H1 (cell line): ENCODE data around the gene ITGA6. TPM values are rescaled to one million over a fixed set of nuclear protein-coding genes. Genes with fewer than 3 reads are reported as not detected.

Experiments
- CTCF ChIA-PET: fragments of 300-600 bp; sonication (Branson Sonifier 250); formaldehyde crosslinking; loops from one replicate; lab custom pipeline; 2021; ENCODE audit not compliant: partially characterized antibody; lab: Charles Lee
- POLR2A ChIA-PET: fragments of 300-600 bp; sonication (Branson Sonifier 250); formaldehyde crosslinking; loops from one replicate; lab custom pipeline; 2021; ENCODE audit warnings: inconsistent platforms; ENCODE audit not compliant: partially characterized antibody; lab: Charles Lee
- DNase-seq, 2 experiments: peaks; one replicate each; pipeline versions ENCODE4 v3.0.0 to v3.0.0-alpha.2; 2010 to 2022; ENCODE audit warnings: low spot score in 2 of 2, low read depth in 1 of 2, mixed read lengths in 1 of 2
- FAIRE-seq: peaks from 2 replicates; lab custom pipeline; 2011; peaks lifted over from hg19 to GRCh38; lab: Jason Lieb, UNC
- H2AFZ ChIP-seq: 2 replicates; pipeline ENCODE4 v1.8.1; 2012; ENCODE audit warnings: low read length, inconsistent platforms
- H2AK5ac ChIP-seq: 2 replicates; pipeline ENCODE4 v1.6.1; 2013; ENCODE audit warnings: low read depth, low read length
- H2BK120ac ChIP-seq: replicated peaks from 2 replicates; pipeline ENCODE3; 2013; ENCODE audit warnings: low read depth, low read length, inconsistent platforms
- H2BK12ac ChIP-seq: 2 replicates; pipeline ENCODE4 v1.6.1; 2013; ENCODE audit warnings: low read depth, low read length
- H2BK15ac ChIP-seq: 2 replicates; pipeline ENCODE4 v1.6.1; 2013; ENCODE audit warnings: low read length
- H2BK20ac ChIP-seq: 2 replicates; pipeline ENCODE4 v1.6.1; 2013; ENCODE audit warnings: low read length
- H2BK5ac ChIP-seq: 2 replicates; pipeline ENCODE4 v1.6.1; 2013; ENCODE audit warnings: low read depth, low read length
- H3K14ac ChIP-seq: 2 replicates; pipeline ENCODE4 v1.6.1; 2013; ENCODE audit warnings: inconsistent platforms; ENCODE audit not compliant: insufficient read length
- H3K18ac ChIP-seq: 2 replicates; pipeline ENCODE4 v1.6.1; 2013; ENCODE audit warnings: low read length; ENCODE audit errors: extremely low read depth
- H3K23ac ChIP-seq: 2 replicates; pipeline ENCODE4 v1.6.1; 2013; ENCODE audit warnings: inconsistent platforms; ENCODE audit not compliant: insufficient read length
- H3K23me2 ChIP-seq: 2 replicates; pipeline ENCODE4 v1.6.1; 2013; ENCODE audit warnings: low read depth, low read length
- H3K27ac ChIP-seq: 2 replicates; pipeline ENCODE4 v1.6.1; 2011; ENCODE audit warnings: low read depth, low read length, inconsistent platforms
- H3K27me3 ChIP-seq, 4 experiments: replicated peaks in 1 of 4; 1 replicate in 1 of 4; 2 replicates in 3 of 4; pipeline versions ENCODE4 v1.6.1 to v1.8.1; 2011 to 2013; ENCODE audit warnings: low read length in 3 of 4, mild to moderate bottlenecking in 3 of 4, inconsistent platforms in 2 of 4, mixed read lengths in 2 of 4, moderate library complexity in 1 of 4; ENCODE audit not compliant: control insufficient read depth in 3 of 4, insufficient read depth in 3 of 4; ENCODE audit errors: extremely low read depth in 1 of 4
- H3K36me3 ChIP-seq, 4 experiments: 2 replicates each; pipeline versions ENCODE4 v1.6.1 to v1.8.1; 2011 to 2013; ENCODE audit warnings: mild to moderate bottlenecking in 4 of 4, low read length in 3 of 4, moderate library complexity in 2 of 4, control low read depth in 1 of 4, inconsistent platforms in 1 of 4; ENCODE audit not compliant: insufficient read depth in 4 of 4, control insufficient read depth in 2 of 4
- H3K4ac ChIP-seq: replicated peaks from 2 replicates; pipeline ENCODE3; 2013; ENCODE audit warnings: low read length, low read depth, mixed read lengths, inconsistent platforms; ENCODE audit not compliant: insufficient read length
- H3K4me1 ChIP-seq, 4 experiments: replicated peaks in 1 of 4; 1 replicate in 1 of 4; 2 replicates in 3 of 4; pipeline versions ENCODE4 v1.6.1 to v1.8.1; 2011 to 2013; ENCODE audit warnings: low read length in 3 of 4, inconsistent platforms in 2 of 4, mixed read lengths in 1 of 4; ENCODE audit not compliant: insufficient read depth in 4 of 4, control insufficient read depth in 3 of 4
- H3K4me2 ChIP-seq, 2 experiments: 2 replicates each; pipeline versions ENCODE4 v1.6.1 to v1.8.1; 2011 to 2013; ENCODE audit warnings: low read depth in 2 of 2, low read length in 2 of 2, control low read depth in 1 of 2, inconsistent platforms in 1 of 2, mild to moderate bottlenecking in 1 of 2; ENCODE audit not compliant: insufficient read depth in 1 of 2
- H3K4me3 ChIP-seq, 4 experiments: fragments of 200-600, 300-600 bp in 1 of 4; sonication (generic), shearing (Covaris generic), sonication (Bioruptor Twin) in 1 of 4; 2 replicates each; pipeline versions ENCODE4 v1.5.1 to v1.8.1; 2011 to 2016; ENCODE audit warnings: low read length in 4 of 4, low read depth in 3 of 4, control low read depth in 2 of 4, inconsistent platforms in 2 of 4, mild to moderate bottlenecking in 2 of 4, mixed read lengths in 1 of 4, moderate library complexity in 1 of 4; ENCODE audit not compliant: insufficient read depth in 2 of 4; ENCODE audit errors: extremely low read depth in 1 of 4
- H3K56ac ChIP-seq: replicated peaks from 2 replicates; pipeline ENCODE3; 2013; ENCODE audit warnings: low read depth, mild to moderate bottlenecking, mixed read lengths, low read length, inconsistent platforms; ENCODE audit not compliant: insufficient read length
- H3K79me1 ChIP-seq: 2 replicates; pipeline ENCODE4 v1.6.1; 2013; ENCODE audit warnings: low read depth, low read length, control low read depth
- H3K79me2 ChIP-seq, 2 experiments: 2 replicates each; pipeline versions ENCODE4 v1.6.1 to v1.8.1; 2012 to 2013; ENCODE audit warnings: low read length in 2 of 2, mild to moderate bottlenecking in 2 of 2, inconsistent platforms in 1 of 2; ENCODE audit not compliant: insufficient read depth in 2 of 2, control insufficient read depth in 1 of 2
- H3K9ac ChIP-seq, 4 experiments: replicated peaks in 1 of 4; 1 replicate in 1 of 4; 2 replicates in 3 of 4; pipeline versions ENCODE4 v1.6.1 to v1.8.1; 2011 to 2013; ENCODE audit warnings: low read depth in 3 of 4, low read length in 3 of 4, control low read depth in 2 of 4, mild to moderate bottlenecking in 2 of 4, moderate library complexity in 2 of 4, inconsistent platforms in 1 of 4; ENCODE audit errors: extremely low read depth in 1 of 4
- H3K9me3 ChIP-seq, 2 experiments: 2 replicates each; pipeline versions ENCODE4 v1.6.1 to v1.8.1; 2012 to 2013; ENCODE audit warnings: mild to moderate bottlenecking in 2 of 2, moderate library complexity in 2 of 2, control low read depth in 1 of 2, inconsistent platforms in 1 of 2, low read depth in 1 of 2, low read length in 1 of 2, mixed read lengths in 1 of 2; ENCODE audit not compliant: insufficient read depth in 2 of 2
- H4K20me1 ChIP-seq, 2 experiments: replicated peaks in 1 of 2; 2 replicates each; pipeline versions ENCODE3 to v1.8.1; 2011 to 2013; ENCODE audit warnings: inconsistent platforms in 2 of 2, low read length in 2 of 2, mild to moderate bottlenecking in 1 of 2; ENCODE audit not compliant: insufficient read depth in 2 of 2, control insufficient read depth in 1 of 2
- H4K5ac ChIP-seq: 2 replicates; pipeline ENCODE4 v1.6.1; 2013; ENCODE audit warnings: low read length, low read depth, mixed read lengths, inconsistent platforms; ENCODE audit not compliant: insufficient read length
- H4K8ac ChIP-seq: 2 replicates; pipeline ENCODE4 v1.8.0; 2013; ENCODE audit warnings: mild to moderate bottlenecking, moderate library complexity, low read length, inconsistent platforms; ENCODE audit not compliant: insufficient read depth; ENCODE audit errors: extremely low read depth
- H4K91ac ChIP-seq: replicated peaks from 2 replicates; pipeline ENCODE3; 2013; ENCODE audit warnings: low read length, mixed read lengths, inconsistent platforms; ENCODE audit not compliant: insufficient read length
- EP300 ChIP-seq, 2 experiments: IDR thresholded peaks; 1 replicate in 1 of 2; 2 replicates in 1 of 2; pipeline ENCODE4 v1.6.1; 2011 to 2012; ENCODE audit warnings: low read depth in 2 of 2, low read length in 2 of 2, mild to moderate bottlenecking in 2 of 2, borderline replicate concordance in 1 of 2, inconsistent platforms in 1 of 2, moderate library complexity in 1 of 2
- POLR2A ChIP-seq, 2 experiments: IDR thresholded peaks; 1 replicate in 1 of 2; 2 replicates in 1 of 2; pipeline ENCODE4 v1.6.1; 2011; ENCODE audit warnings: low read depth in 2 of 2, low read length in 2 of 2, mild to moderate bottlenecking in 2 of 2; ENCODE audit errors: control extremely low read depth in 1 of 2
- POU5F1 ChIP-seq: IDR thresholded peaks from 2 replicates; pipeline ENCODE4 v1.6.1; 2011; ENCODE audit warnings: low read depth, mild to moderate bottlenecking, low read length, moderate library complexity
- RXRA ChIP-seq: IDR thresholded peaks from 2 replicates; pipeline ENCODE4 v1.6.1; 2011; ENCODE audit warnings: low read depth, mild to moderate bottlenecking, low read length, moderate library complexity; ENCODE audit not compliant: insufficient read depth
- SRF ChIP-seq: IDR thresholded peaks from 2 replicates; pipeline ENCODE4 v1.6.1; 2011; ENCODE audit warnings: mild to moderate bottlenecking, low read depth, low read length, moderate library complexity
- WGBS, 2 experiments: shearing (Covaris generic) in 1 of 2; methylation state at CpG; one replicate each; pipeline versions ENCODE4 v1.1.6 to v1.1.7; 2013 to 2015; ENCODE audit warnings: low lambda C conversion rate in 2 of 2, mixed read lengths in 2 of 2, inconsistent platforms in 1 of 2, low coverage in 1 of 2, missing lambda C conversion rate in 1 of 2; ENCODE audit not compliant: insufficient replicate concordance in 2 of 2, insufficient coverage in 1 of 2, insufficient read length in 1 of 2; ENCODE audit errors: extremely low coverage in 1 of 2, missing lambda C conversion rate in 1 of 2; 5-methylcytosine and 5-hydroxymethylcytosine counted together
- polyA plus RNA-seq, 7 experiments: library from polyadenylated mRNA; depleted of rRNA in 3 of 7; stranded (reverse) in 5 of 7; unstranded in 2 of 7; fragments of >200 nt in 5 of 7; fragments of 200-250 nt in 2 of 7; gene quantifications; 1 replicate in 5 of 7; 2 replicates in 1 of 7; 4 replicates in 1 of 7; pipeline versions ENCODE4 v1.2.1 to v1.2.3, GENCODE V29; 2011 to 2013; ENCODE audit warnings: missing spikeins in 2 of 7, mixed read lengths in 2 of 7
- total RNA-seq: library from RNA; stranded (reverse); fragmentation: NEBNext Ultra II Directional; extraction: Animal tissue kit (Norgen Biotek cat#: 25700); gene quantifications from 2 replicates; pipeline ENCODE4 v1.2.1, GENCODE V29; 2021

The ITGA6 gene
- total and polyA plus RNA-seq, 2 of the 8 experiments (the other 6 are each of a cell fraction or from before 2014, with no cell fraction given), result 26.9 to 118 TPM

GRCh38 chr2:172452845-172453244 is 25.5 kb downstream of the ITGA6 start:
- no peak overlapping the region for H2AK5ac ChIP-seq
- FAIRE-seq (no peak), DNase-seq (no peak)
- no peak overlapping the region for H2BK12ac ChIP-seq
- no peak overlapping the region for H3K4me3 ChIP-seq
- H2BK120ac ChIP-seq, result no peak overlapping the region
- H3K18ac ChIP-seq, result no peak overlapping the region
- no peak overlapping the region for H3K27ac ChIP-seq
- no peak overlapping the region for H4K8ac ChIP-seq
- peaks cover 5 to 91% of the 10 kb centered on the region in 2 experiments for H3K79me2 ChIP-seq
- H2BK20ac ChIP-seq, result no peak overlapping the region
- no peak overlapping the region for H3K4ac ChIP-seq
- POLR2A ChIA-PET, result interaction anchor here (1.0 to 2.3 kb wide), 5 partner anchors 9 to 72 kb away, joined by 3 to 15 read pairs (median 8); partner anchors contain the start of gene ITGA6
- H3K4me2 ChIP-seq, result no peak overlapping the region
- H3K14ac ChIP-seq, result no peak overlapping the region
- no peak for TF ChIP-seq POLR2A (IDR thresholded peaks at IDR 0.05; ENCODE audit: control extremely low read depth in 1 of 2, low read depth in 2 of 2, low read length in 2 of 2)
- TF ChIP-seq EP300 (IDR thresholded peaks at IDR 0.05; ENCODE audit: borderline replicate concordance in 1 of 2, low read depth in 2 of 2, low read length in 2 of 2), result no peak
- no peak for TF ChIP-seq RXRA
- TF ChIP-seq SRF, result no peak
- TF ChIP-seq POU5F1, result no peak
- H3K23ac ChIP-seq, result no peak overlapping the region
- peaks cover 11 to 39% (median 32%) of the 10 kb centered on the region in 4 experiments for H3K4me1 ChIP-seq
- no peaks in the 10 kb centered on the region for H3K27me3 ChIP-seq
- H3K9me3 ChIP-seq, result no peaks in the 10 kb centered on the region
- no peak overlapping the region for H4K91ac ChIP-seq
- CTCF ChIA-PET, result interaction anchor here (0.6 to 36.1 kb wide), 8 partner anchors 1 to 281 kb away, joined by 3 to 634 read pairs (median 5); partner anchors contain the start of gene ITGA6
- WGBS, 2 experiments, result 92% methylated on average over 2 of the region's 2 CpGs; no CpG with 5 or more reads in 1 of the 2 experiments
- no peak overlapping the region for H3K9ac ChIP-seq
- no peaks in the 10 kb centered on the region; the same call in 1 of the 2 replicates for H3K23me2 ChIP-seq
- peaks cover 9% of the 10 kb centered on the region for H3K79me1 ChIP-seq
- H2AFZ ChIP-seq, result no peak overlapping the region
- H4K20me1 ChIP-seq, result peaks cover 0 to 8% of the 10 kb centered on the region in 2 experiments
- H4K5ac ChIP-seq, result no peak overlapping the region
- no peak overlapping the region for H3K56ac ChIP-seq
- no peak overlapping the region for H2BK5ac ChIP-seq
- H2BK15ac ChIP-seq, result no peak overlapping the region
- no peaks in the 10 kb centered on the region for H3K36me3 ChIP-seq
